HG02678 (cell line): ENCODE measurements around the gene ZHX3.

Experiments used
- ATAC-seq: cut with Tn5 transposase; IDR thresholded peaks from one replicate; pipeline ENCODE4 v1.9.1; 2021; ENCODE audit warnings: mild to moderate bottlenecking, moderate library complexity; ENCODE audit not compliant: unreplicated experiment

ZHX3 gene

GRCh38 chr20:41175201-41175651 is 142.3 kb downstream of the ZHX3 start:
- ATAC-seq = no peak

- ATAC-seq = no peak
These were observed 142.7 kb downstream of the ZHX3 start for GRCh38 chr20:41174782-41175181.

GRCh38 chr20:41174373-41174772 is 143.2 kb downstream of the ZHX3 start:
- ATAC-seq = no peak

GRCh38 chr20:41173791-41174341 is 143.7 kb downstream of the ZHX3 start:
- ATAC-seq = no peak

- ATAC-seq = peak; percentile 53
These were observed 144.3 kb downstream of the ZHX3 start for GRCh38 chr20:41173161-41173721.

GRCh38 chr20:41172296-41173140 is 145.0 kb downstream of the ZHX3 start:
- peak; percentile 11 for ATAC-seq

GRCh38 chr20:41171736-41172295 is 145.7 kb downstream of the ZHX3 start:
- ATAC-seq = no peak

GRCh38 chr20:41170386-41171105 is 147.0 kb downstream of the ZHX3 start:
- no peak for ATAC-seq

GRCh38 chr20:41169791-41170351 is 147.7 kb downstream of the ZHX3 start:
- ATAC-seq = no peak

GRCh38 chr20:41169162-41169690 is 148.3 kb downstream of the ZHX3 start:
- ATAC-seq = no peak

GRCh38 chr20:41168281-41169161 is 149.0 kb downstream of the ZHX3 start:
- ATAC-seq = no peak

- peak; percentile 79 for ATAC-seq
These were observed 149.9 kb downstream of the ZHX3 start for GRCh38 chr20:41167481-41168253.

GRCh38 chr20:41167118-41167470 is 150.4 kb downstream of the ZHX3 start:
- no peak for ATAC-seq

GRCh38 chr20:41166201-41167117 is 151.1 kb downstream of the ZHX3 start:
- ATAC-seq = no peak

GRCh38 chr20:41165001-41165882 is 152.3 kb downstream of the ZHX3 start:
- ATAC-seq = no peak

GRCh38 chr20:41163821-41164220 is 153.7 kb downstream of the ZHX3 start:
- no peak for ATAC-seq

- no peak for ATAC-seq
These were observed 155.1 kb downstream of the ZHX3 start for GRCh38 chr20:41162396-41162795.
